Uterus (tissue), 2 donors: Measurements from ENCODE around the gene SKAP2.

Experiments used
- CTCF ChIP-seq, 4 experiments: fragments of 200-600 bp in 2 of 4; fragments of 450-650 bp in 2 of 4; sonication (generic) in 2 of 4; IDR thresholded peaks; one replicate each; pipeline ENCODE4 v1.5.1; 2016 to 2019; ENCODE audit warnings: antibody characterized with exemption in 4 of 4, mild to moderate bottlenecking in 2 of 4, moderate library complexity in 1 of 4
- POLR2A ChIP-seq, 2 donors: fragments of 450-650 bp; IDR thresholded peaks; one replicate each; pipeline ENCODE4 v1.6.1; 2016; ENCODE audit warnings: antibody characterized with exemption in 2 of 2, mild to moderate bottlenecking in 1 of 2, moderate library complexity in 1 of 2

DNA sequence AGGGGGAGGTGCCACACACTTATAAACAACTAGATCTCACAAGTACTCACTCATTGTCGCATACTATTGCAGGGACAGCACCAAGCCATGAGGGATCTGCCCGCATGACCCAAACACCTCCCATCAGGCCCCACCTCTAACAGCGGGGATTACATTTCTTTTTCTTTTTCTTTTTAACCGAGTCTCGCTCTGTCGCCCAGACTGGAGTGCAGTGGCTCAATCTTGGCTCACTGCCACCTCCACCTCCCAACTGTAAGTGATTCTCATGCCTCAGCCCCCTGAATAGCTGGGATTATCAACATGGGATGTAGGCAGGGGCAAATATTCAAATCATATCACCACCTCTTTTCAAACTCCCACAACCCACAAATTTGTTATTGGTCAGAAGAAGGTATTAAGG is 76.7 kb downstream of the SKAP2 start:
- TF ChIP-seq POLR2A (IDR thresholded peaks at IDR 0.05), result no peak
- TF ChIP-seq CTCF (IDR thresholded peaks at IDR 0.05), result no peak
